Measurements from ENCODE around the gene AKAP7.

AKAP7 gene

GRCh38 chr6:131134220-131134979 lies 867 bp upstream of the AKAP7 start:
- DNase-seq, result no peak

GRCh38 chr6:131134980-131135243 lies 355 bp upstream of the AKAP7 start:
- no peak for DNase-seq

GRCh38 chr6:131136021-131136786 lies 937 bp downstream of the AKAP7 start:
- no peak for DNase-seq

GRCh38 chr6:131139599-131139998 lies 4.3 kb downstream of the AKAP7 start:
- DNase-seq, result no peak

- no peak for DNase-seq
These were observed 8.1 kb downstream of the AKAP7 start for GRCh38 chr6:131143319-131143718.

GRCh38 chr6:131146865-131147264 lies 11.6 kb downstream of the AKAP7 start:
- DNase-seq, result no peak

GRCh38 chr6:131156411-131156810 lies 21.1 kb downstream of the AKAP7 start:
- DNase-seq, result no peak

- DNase-seq, result no peak
These were observed 24.3 kb downstream of the AKAP7 start for GRCh38 chr6:131159578-131159977.

GRCh38 chr6:131160254-131160758 lies 25.0 kb downstream of the AKAP7 start:
- no peak for DNase-seq

- DNase-seq, result no peak
These were observed 26.7 kb downstream of the AKAP7 start for GRCh38 chr6:131161987-131162386.

GRCh38 chr6:131163886-131164285 lies 28.6 kb downstream of the AKAP7 start:
- no peak for DNase-seq

GRCh38 chr6:131164506-131164905 lies 29.2 kb downstream of the AKAP7 start:
- DNase-seq, result no peak

GRCh38 chr6:131167773-131168172 lies 32.5 kb downstream of the AKAP7 start:
- no peak for DNase-seq

- no peak for DNase-seq
These were observed 34.3 kb downstream of the AKAP7 start for GRCh38 chr6:131169613-131170012.

GRCh38 chr6:131172222-131172621 lies 37.0 kb downstream of the AKAP7 start:
- DNase-seq, result no peak

- no peak for DNase-seq
These were observed 38.4 kb downstream of the AKAP7 start for GRCh38 chr6:131173680-131174079.

GRCh38 chr6:131175564-131175963 lies 40.3 kb downstream of the AKAP7 start:
- DNase-seq, result no peak

GRCh38 chr6:131177996-131178395 lies 42.7 kb downstream of the AKAP7 start:
- DNase-seq, result no peak

- DNase-seq, result no peak
These were observed 47.7 kb downstream of the AKAP7 start for GRCh38 chr6:131182991-131183425.

- DNase-seq, result no peak
These were observed 48.3 kb downstream of the AKAP7 start for GRCh38 chr6:131183427-131184095.

- no peak for DNase-seq
These were observed 56.3 kb downstream of the AKAP7 start for GRCh38 chr6:131191590-131191989.

GRCh38 chr6:131197716-131198115 lies 62.4 kb downstream of the AKAP7 start:
- DNase-seq, result no peak

- DNase-seq, result peak; percentile 31 to 64
These were observed 64.5 kb downstream of the AKAP7 start for GRCh38 chr6:131199568-131200272.

Measured in stimulated activated CD4-positive, alpha-beta T cell treated with anti-CD3 and anti-CD28 coated beads, Interleukin-4, amount 100 ng/mL, for 4 hours (primary cell).